ENCODE data around the gene CASQ2. TPM values are rescaled to one million over a fixed set of nuclear protein-coding genes. Genes with fewer than 3 reads are reported as not detected.

CASQ2 gene
- total and polyA plus RNA-seq, 9 donors = 0.36 to 43.0 (median 2.3) TPM

- intact Hi-C loops (cut with DNase I) = no loop called here
- H3K27me3 ChIP-seq = no peaks in the 10 kb centered on the region
- no peak for TF ChIP-seq CTCF (IDR thresholded peaks at IDR 0.05)
- no peak for TF ChIP-seq POLR2A (IDR thresholded peaks at IDR 0.05)
- TF ChIP-seq EP300 (IDR thresholded peaks at IDR 0.05) = no peak
- WGBS, 3 donors = 94 to 95% (median 94%) methylated on average over 5 of the region's 5 CpGs
- DNase-seq = no peak
- H3K4me1 ChIP-seq (ENCODE audit: insufficient read depth) = no peaks in the 10 kb centered on the region
- H3K27ac ChIP-seq = no peak overlapping the region
- H3K4me3 ChIP-seq = no peak overlapping the region
- H3K36me3 ChIP-seq = no peaks in the 10 kb centered on the region
- H3K9me3 ChIP-seq = no peaks in the 10 kb centered on the region
Measured at GRCh38 chr1:115669002-115669673, 99.4 kb downstream of the CASQ2 start.

GRCh38 chr1:115668579-115668978 lies 99.9 kb downstream of the CASQ2 start:
- intact Hi-C loops (cut with DNase I) = no loop called here
- WGBS, 3 donors = 88 to 96% (median 89%) methylated on average over 1 of the region's 1 CpG
- Histone ChIP-seq H3K27ac (no peak overlapping the region), H3K4me1 (ENCODE audit: insufficient read depth) (no peaks in the 10 kb centered on the region), H3K36me3 (no peaks in the 10 kb centered on the region), H3K27me3 (no peaks in the 10 kb centered on the region), H3K4me3 (no peak overlapping the region), H3K9me3 (no peaks in the 10 kb centered on the region)
- TF ChIP-seq POLR2A (IDR thresholded peaks at IDR 0.05) (no peak), EP300 (IDR thresholded peaks at IDR 0.05) (no peak), CTCF (IDR thresholded peaks at IDR 0.05) (no peak)
- no peak for DNase-seq

GRCh38 chr1:115666702-115667101 lies 101.8 kb downstream of the CASQ2 start:
- H3K4me3 ChIP-seq = no peak overlapping the region
- H3K27me3 ChIP-seq = no peaks in the 10 kb centered on the region
- intact Hi-C loops (cut with DNase I) = no loop called here
- WGBS, 3 donors = 80 to 93% (median 91%) methylated on average over 4 of the region's 4 CpGs
- no peak for DNase-seq
- H3K9me3 ChIP-seq = no peaks in the 10 kb centered on the region
- no peak for TF ChIP-seq POLR2A (IDR thresholded peaks at IDR 0.05)
- TF ChIP-seq EP300 (IDR thresholded peaks at IDR 0.05) = no peak
- no peak for TF ChIP-seq CTCF (IDR thresholded peaks at IDR 0.05)
- no peaks in the 10 kb centered on the region for H3K36me3 ChIP-seq
- H3K27ac ChIP-seq = no peak overlapping the region
- no peaks in the 10 kb centered on the region for H3K4me1 ChIP-seq (ENCODE audit: insufficient read depth)

GRCh38 chr1:115666206-115666605 lies 102.3 kb downstream of the CASQ2 start:
- H3K27me3 ChIP-seq = no peaks in the 10 kb centered on the region
- no peak overlapping the region for H3K27ac ChIP-seq
- TF ChIP-seq CTCF (IDR thresholded peaks at IDR 0.05) = no peak
- TF ChIP-seq EP300 (IDR thresholded peaks at IDR 0.05) = no peak
- no peak for TF ChIP-seq POLR2A (IDR thresholded peaks at IDR 0.05)
- H3K9me3 ChIP-seq = no peaks in the 10 kb centered on the region
- WGBS, 3 donors = 73 to 83% (median 79%) methylated on average over 6 of the region's 6 CpGs
- H3K4me1 ChIP-seq (ENCODE audit: insufficient read depth) = no peaks in the 10 kb centered on the region
- DNase-seq = no peak
- no peak overlapping the region for H3K4me3 ChIP-seq
- intact Hi-C loops (cut with DNase I) = no loop called here
- H3K36me3 ChIP-seq = no peaks in the 10 kb centered on the region
